SH-SY5Y (cell line): ENCODE results near the gene DERA.

Experiments
- GATA2 ChIP-seq: IDR thresholded peaks from 2 replicates; pipeline ENCODE4 v1.6.1; 2011; ENCODE audit warnings: mild to moderate bottlenecking, low read depth, low read length
- GATA3 ChIP-seq: IDR thresholded peaks from 2 replicates; pipeline ENCODE4 v1.6.1; 2011; ENCODE audit warnings: low read depth, mild to moderate bottlenecking, low read length, moderate library complexity

- TF ChIP-seq GATA2: no peak
- no peak for TF ChIP-seq GATA3
Measured at GRCh38 chr12:15979096-15980092, 68.3 kb downstream of the DERA start.
